Ovary (tissue), 3 donors: ENCODE data around the gene NOP10.

Experiments
- EP300 ChIP-seq: sonication (generic); formaldehyde crosslinking; IDR thresholded peaks from one replicate; pipeline ENCODE4 v1.6.1; 2017; ENCODE audit warnings: antibody characterized with exemption
- POLR2A ChIP-seq: fragments of 450-650 bp; IDR thresholded peaks from one replicate; pipeline ENCODE4 v1.6.1; 2017; ENCODE audit warnings: antibody characterized with exemption, mild to moderate bottlenecking, moderate library complexity
- TF ChIP-seq, protein P1 (sequence below), 3 donors: fragments of 450-650 bp in 2 of 3; fragments of 200-600 bp in 1 of 3; IDR thresholded peaks; one replicate each; pipeline versions ENCODE4 v1.5.1 to v1.8.0; 2016 to 2022; ENCODE audit warnings: antibody characterized with exemption in 3 of 3, mild to moderate bottlenecking in 1 of 3
- donor health status: DM: no; HTN: no; CAD: no.

DNA sequence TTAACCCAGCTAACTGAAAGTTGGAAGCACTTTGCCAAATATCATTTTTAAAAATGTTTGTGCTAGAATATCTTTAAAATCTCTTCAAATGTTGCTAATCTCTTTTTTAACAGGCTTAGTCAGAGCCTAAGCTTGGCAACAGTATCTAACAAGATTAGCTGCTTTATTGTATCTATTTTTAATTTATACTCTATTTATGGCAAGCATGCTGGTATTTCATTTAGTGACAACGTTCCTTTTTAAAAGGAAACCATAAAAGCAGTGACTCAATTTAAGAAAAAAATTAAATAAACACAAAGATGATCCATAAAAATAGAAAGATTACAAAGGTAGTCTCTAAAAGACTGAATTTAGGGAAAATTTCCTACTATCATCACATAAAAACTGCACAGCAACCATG is 45.9 kb downstream of the NOP10 start:
- TF ChIP-seq POLR2A (no peak), EP300 (no peak)
- TF ChIP-seq, protein P1, sequence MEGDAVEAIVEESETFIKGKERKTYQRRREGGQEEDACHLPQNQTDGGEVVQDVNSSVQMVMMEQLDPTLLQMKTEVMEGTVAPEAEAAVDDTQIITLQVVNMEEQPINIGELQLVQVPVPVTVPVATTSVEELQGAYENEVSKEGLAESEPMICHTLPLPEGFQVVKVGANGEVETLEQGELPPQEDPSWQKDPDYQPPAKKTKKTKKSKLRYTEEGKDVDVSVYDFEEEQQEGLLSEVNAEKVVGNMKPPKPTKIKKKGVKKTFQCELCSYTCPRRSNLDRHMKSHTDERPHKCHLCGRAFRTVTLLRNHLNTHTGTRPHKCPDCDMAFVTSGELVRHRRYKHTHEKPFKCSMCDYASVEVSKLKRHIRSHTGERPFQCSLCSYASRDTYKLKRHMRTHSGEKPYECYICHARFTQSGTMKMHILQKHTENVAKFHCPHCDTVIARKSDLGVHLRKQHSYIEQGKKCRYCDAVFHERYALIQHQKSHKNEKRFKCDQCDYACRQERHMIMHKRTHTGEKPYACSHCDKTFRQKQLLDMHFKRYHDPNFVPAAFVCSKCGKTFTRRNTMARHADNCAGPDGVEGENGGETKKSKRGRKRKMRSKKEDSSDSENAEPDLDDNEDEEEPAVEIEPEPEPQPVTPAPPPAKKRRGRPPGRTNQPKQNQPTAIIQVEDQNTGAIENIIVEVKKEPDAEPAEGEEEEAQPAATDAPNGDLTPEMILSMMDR (IDR thresholded peaks at IDR 0.05): no peak
